Astrocyte (in vitro differentiated cells and primary cell): Measurements from ENCODE around the gene TENT5A. TPM values are rescaled to one million over a fixed set of nuclear protein-coding genes. Genes with fewer than 3 reads are reported as not detected.

Experiments used
- DNase-seq: peaks from one replicate; pipeline ENCODE4 v3.0.0-alpha.2; 2010; ENCODE audit warnings: low read depth
- FAIRE-seq: peaks from 2 replicates; lab custom pipeline; 2011; peaks lifted over from hg19 to GRCh38; lab: Jason Lieb, UNC
- H2AFZ ChIP-seq: 2 replicates; pipeline ENCODE4 v1.6.0; 2012; ENCODE audit warnings: low read depth, low read length, inconsistent platforms
- H3K27ac ChIP-seq: 2 replicates; pipeline ENCODE4 v1.5.1; 2011; ENCODE audit warnings: low read depth, low read length, inconsistent platforms
- H3K27me3 ChIP-seq: 2 replicates; pipeline ENCODE4 v1.6.0; 2011; ENCODE audit warnings: low read length, inconsistent platforms; ENCODE audit not compliant: insufficient read depth
- H3K36me3 ChIP-seq: 2 replicates; pipeline ENCODE4 v1.5.1; 2011; ENCODE audit warnings: low read length, inconsistent platforms; ENCODE audit not compliant: insufficient read depth
- H3K4me1 ChIP-seq: 2 replicates; pipeline ENCODE4 v1.5.1; 2011; ENCODE audit warnings: low read length, inconsistent platforms; ENCODE audit not compliant: insufficient read depth
- H3K4me2 ChIP-seq: 2 replicates; pipeline ENCODE4 v1.6.0; 2012; ENCODE audit warnings: low read length, inconsistent platforms
- H3K4me3 ChIP-seq: 2 replicates; pipeline ENCODE4 v1.5.1; 2011; ENCODE audit warnings: low read depth, mild to moderate bottlenecking, low read length, inconsistent platforms; ENCODE audit not compliant: insufficient read depth
- H3K79me2 ChIP-seq: 2 replicates; pipeline ENCODE4 v1.6.0; 2012; ENCODE audit warnings: mild to moderate bottlenecking, low read length, inconsistent platforms; ENCODE audit not compliant: insufficient read depth
- H3K9ac ChIP-seq: 2 replicates; pipeline ENCODE4 v1.6.0; 2012; ENCODE audit warnings: mild to moderate bottlenecking, low read length, inconsistent platforms
- H3K9me3 ChIP-seq: 2 replicates; pipeline ENCODE4 v1.5.1; 2012; ENCODE audit warnings: low read depth, mild to moderate bottlenecking, low read length, inconsistent platforms; ENCODE audit not compliant: insufficient read depth
- H4K20me1 ChIP-seq: 2 replicates; pipeline ENCODE4 v1.6.0; 2012; ENCODE audit warnings: low read length, inconsistent platforms; ENCODE audit not compliant: insufficient read depth
- H3K27ac Mint-ChIP-seq: one replicate; pipeline ENCODE4 v1.8.0; 2021; ENCODE audit warnings: mild to moderate bottlenecking, mixed read lengths; ENCODE audit not compliant: unreplicated experiment
- H3K27me3 Mint-ChIP-seq: one replicate; pipeline ENCODE4 v1.8.0; 2021; ENCODE audit warnings: low read depth, mixed read lengths; ENCODE audit not compliant: unreplicated experiment
- H3K36me3 Mint-ChIP-seq: one replicate; pipeline ENCODE4 v1.8.0; 2021; ENCODE audit warnings: low read depth, mixed read lengths; ENCODE audit not compliant: unreplicated experiment
- H3K4me1 Mint-ChIP-seq: one replicate; pipeline ENCODE4 v1.8.0; 2021; ENCODE audit warnings: low read depth, mixed read lengths; ENCODE audit not compliant: unreplicated experiment
- H3K4me3 Mint-ChIP-seq: one replicate; pipeline ENCODE4 v1.8.0; 2021; ENCODE audit warnings: mild to moderate bottlenecking, moderate library complexity, mixed read lengths; ENCODE audit not compliant: unreplicated experiment
- H3K9me3 Mint-ChIP-seq: one replicate; pipeline ENCODE4 v1.8.0; 2021; ENCODE audit warnings: mild to moderate bottlenecking, mixed read lengths; ENCODE audit not compliant: unreplicated experiment
- EZH2 ChIP-seq: IDR thresholded peaks from 2 replicates; pipeline ENCODE4 v1.6.1; 2012; ENCODE audit warnings: mild to moderate bottlenecking, low read length, inconsistent platforms; ENCODE audit not compliant: insufficient read depth
- total RNA-seq: library from RNA; stranded (reverse); gene quantifications from 2 replicates; pipeline ENCODE4 v1.2.1, GENCODE V29; 2021
- TF ChIP-seq, protein P1 (sequence below): IDR thresholded peaks from 2 replicates; pipeline ENCODE4 v1.5.1; 2011; ENCODE audit warnings: low read depth, mild to moderate bottlenecking, inconsistent platforms, low read length, moderate library complexity; ENCODE audit not compliant: insufficient read depth

TENT5A gene
- total RNA-seq, 1 donor from 2014 or later: 17.8 TPM

DNA sequence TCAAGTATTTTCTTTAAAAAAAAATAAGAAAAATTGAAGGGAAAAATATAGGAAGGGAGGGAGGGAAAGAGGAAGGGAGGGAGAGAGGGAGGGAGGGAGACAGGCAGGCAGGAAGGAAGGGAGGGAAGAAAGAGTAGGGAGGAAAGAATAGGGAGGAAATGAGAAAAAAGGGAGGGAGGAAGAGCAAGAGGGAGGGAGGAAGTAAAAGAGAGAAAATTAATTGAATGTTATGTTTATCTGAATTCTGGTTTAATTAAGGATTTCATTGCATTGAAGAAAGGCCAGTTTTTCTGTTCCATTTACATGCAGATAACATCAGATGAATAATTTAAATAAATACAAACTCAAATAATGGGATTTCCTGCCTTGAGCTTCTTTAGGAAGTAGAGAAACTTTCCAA is 47.8 kb downstream of the TENT5A start:
- no peaks in the 10 kb centered on the region for H3K9me3 Mint-ChIP-seq
- H3K4me1 Mint-ChIP-seq: peaks cover 3% of the 10 kb centered on the region
- no peak overlapping the region for H3K4me3 Mint-ChIP-seq
- H3K4me2 ChIP-seq: no peak overlapping the region
- no peaks in the 10 kb centered on the region for H3K36me3 Mint-ChIP-seq
- no peaks in the 10 kb centered on the region for H3K9me3 ChIP-seq
- DNase-seq (no peak), FAIRE-seq (no peak)
- no peak overlapping the region for H3K27ac ChIP-seq
- no peaks in the 10 kb centered on the region for H3K79me2 ChIP-seq
- H3K4me3 ChIP-seq: no peak overlapping the region
- no peaks in the 10 kb centered on the region for H4K20me1 ChIP-seq
- H3K9ac ChIP-seq: no peak overlapping the region
- H3K27me3 ChIP-seq: no peaks in the 10 kb centered on the region
- H3K27ac Mint-ChIP-seq: no peak overlapping the region
- TF ChIP-seq, protein P1, sequence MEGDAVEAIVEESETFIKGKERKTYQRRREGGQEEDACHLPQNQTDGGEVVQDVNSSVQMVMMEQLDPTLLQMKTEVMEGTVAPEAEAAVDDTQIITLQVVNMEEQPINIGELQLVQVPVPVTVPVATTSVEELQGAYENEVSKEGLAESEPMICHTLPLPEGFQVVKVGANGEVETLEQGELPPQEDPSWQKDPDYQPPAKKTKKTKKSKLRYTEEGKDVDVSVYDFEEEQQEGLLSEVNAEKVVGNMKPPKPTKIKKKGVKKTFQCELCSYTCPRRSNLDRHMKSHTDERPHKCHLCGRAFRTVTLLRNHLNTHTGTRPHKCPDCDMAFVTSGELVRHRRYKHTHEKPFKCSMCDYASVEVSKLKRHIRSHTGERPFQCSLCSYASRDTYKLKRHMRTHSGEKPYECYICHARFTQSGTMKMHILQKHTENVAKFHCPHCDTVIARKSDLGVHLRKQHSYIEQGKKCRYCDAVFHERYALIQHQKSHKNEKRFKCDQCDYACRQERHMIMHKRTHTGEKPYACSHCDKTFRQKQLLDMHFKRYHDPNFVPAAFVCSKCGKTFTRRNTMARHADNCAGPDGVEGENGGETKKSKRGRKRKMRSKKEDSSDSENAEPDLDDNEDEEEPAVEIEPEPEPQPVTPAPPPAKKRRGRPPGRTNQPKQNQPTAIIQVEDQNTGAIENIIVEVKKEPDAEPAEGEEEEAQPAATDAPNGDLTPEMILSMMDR: no peak
- no peak for TF ChIP-seq EZH2
- H2AFZ ChIP-seq: no peak overlapping the region
- peaks cover 6% of the 10 kb centered on the region for H3K4me1 ChIP-seq
- H3K36me3 ChIP-seq: no peaks in the 10 kb centered on the region
- no peaks in the 10 kb centered on the region for H3K27me3 Mint-ChIP-seq

DNA sequence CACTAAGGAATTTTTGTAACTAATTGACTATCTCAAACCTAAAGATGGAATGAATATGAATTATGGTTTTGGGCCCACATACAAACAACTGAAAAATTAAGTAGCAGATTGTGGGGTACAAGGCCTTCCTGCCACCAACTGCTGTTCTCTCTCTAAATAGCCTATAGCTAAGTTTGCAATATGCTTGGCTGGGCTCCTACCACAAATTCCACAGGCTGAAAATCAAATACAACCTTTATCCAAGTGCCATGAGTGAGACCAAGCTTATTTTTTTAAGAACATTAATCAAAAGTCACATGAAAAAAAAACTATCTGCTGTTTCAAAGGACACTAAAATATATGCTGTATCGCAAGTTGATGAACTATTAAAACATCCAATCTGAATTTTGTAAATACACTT is 52.1 kb downstream of the TENT5A start:
- Histone ChIP-seq H3K4me2 (no peak overlapping the region), H3K4me1 (peaks cover 2% of the 10 kb centered on the region), H3K36me3 (no peaks in the 10 kb centered on the region), H3K27ac (no peak overlapping the region), H3K9me3 (no peaks in the 10 kb centered on the region), H3K4me3 (no peak overlapping the region), H2AFZ (no peak overlapping the region), H4K20me1 (no peaks in the 10 kb centered on the region), H3K79me2 (no peaks in the 10 kb centered on the region), H3K27me3 (no peaks in the 10 kb centered on the region), H3K9ac (no peak overlapping the region)
- TF ChIP-seq, protein P1: no peak
- no peak for TF ChIP-seq EZH2
- Mint-ChIP-seq H3K27ac (no peak overlapping the region), H3K4me3 (no peak overlapping the region), H3K36me3 (no peaks in the 10 kb centered on the region), H3K4me1 (peaks cover 16% of the 10 kb centered on the region), H3K9me3 (no peaks in the 10 kb centered on the region), H3K27me3 (no peaks in the 10 kb centered on the region)
- no peak for FAIRE-seq
- DNase-seq: no peak

DNA sequence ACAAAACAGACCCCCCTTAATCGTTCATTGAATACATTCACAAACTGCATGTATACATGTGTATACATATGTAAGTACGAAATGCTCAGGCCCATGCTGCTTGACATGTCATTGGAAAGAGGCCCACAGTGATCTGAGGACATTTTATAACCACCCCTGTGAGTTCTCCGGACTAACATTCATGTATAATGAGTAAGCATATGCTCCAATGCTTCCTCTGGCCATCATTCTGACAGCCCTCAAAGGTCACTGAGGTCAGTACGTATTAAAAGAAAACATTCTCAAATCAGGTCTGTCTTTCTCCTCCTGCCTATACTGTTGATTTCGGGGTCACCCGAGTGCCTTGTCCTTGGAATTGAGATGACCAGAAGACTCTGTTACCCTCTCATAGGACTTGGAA is 54.9 kb downstream of the TENT5A start:
- H3K4me2 ChIP-seq: no peak overlapping the region
- no peaks in the 10 kb centered on the region for H3K79me2 ChIP-seq
- no peaks in the 10 kb centered on the region for H3K9me3 ChIP-seq
- H3K4me1 ChIP-seq: peaks cover 2% of the 10 kb centered on the region
- H4K20me1 ChIP-seq: no peaks in the 10 kb centered on the region
- no peak overlapping the region for H3K4me3 Mint-ChIP-seq
- TF ChIP-seq, protein P1: no peak
- no peak for TF ChIP-seq EZH2
- peaks cover 16% of the 10 kb centered on the region for H3K4me1 Mint-ChIP-seq
- H2AFZ ChIP-seq: no peak overlapping the region
- no peaks in the 10 kb centered on the region for H3K27me3 ChIP-seq
- DNase-seq (peak; percentile 62), FAIRE-seq (no peak)
- no peaks in the 10 kb centered on the region for H3K36me3 Mint-ChIP-seq
- H3K4me3 ChIP-seq: no peak overlapping the region
- H3K27ac Mint-ChIP-seq: no peak overlapping the region
- H3K9me3 Mint-ChIP-seq: no peaks in the 10 kb centered on the region
- no peak overlapping the region for H3K27ac ChIP-seq
- no peak overlapping the region for H3K9ac ChIP-seq
- no peaks in the 10 kb centered on the region for H3K27me3 Mint-ChIP-seq
- H3K36me3 ChIP-seq: no peaks in the 10 kb centered on the region
